A673 (cell line): ENCODE data around the gene ARHGAP12. TPM values are rescaled to one million over a fixed set of nuclear protein-coding genes. Genes with fewer than 3 reads are reported as not detected.

Source experiments
- BruUV-seq: library from RNA; stranded (reverse); fragments of 400-500 nt; replicated peaks from 2 replicates; lab custom pipeline; 2021; lab: Mats Ljungman, UMichigan
- CTCF ChIA-PET: fragments of 300-600 bp; sonication (Branson Sonifier 250); formaldehyde crosslinking; loops from one replicate; lab custom pipeline; 2022; ENCODE audit warnings: antibody characterized with exemption; lab: Charles Lee
- POLR2A ChIA-PET: fragments of 300-600 bp; sonication (Branson Sonifier 250); formaldehyde crosslinking; loops from one replicate; lab custom pipeline; 2022; ENCODE audit warnings: antibody characterized with exemption; ENCODE audit not compliant: low non-redundant PET; lab: Charles Lee
- DNase-seq: peaks from one replicate; pipeline ENCODE4 v3.0.0-alpha.2; 2015; ENCODE audit warnings: low spot score
- H3K27ac ChIP-seq: fragments of 200-600 bp; sonication (generic); 2 replicates; pipeline ENCODE4 v1.5.1; 2016; ENCODE audit warnings: mixed run types, low read depth, mild to moderate bottlenecking, mixed read lengths, antibody characterized with exemption, low read length; ENCODE audit not compliant: poor library complexity, severe bottlenecking
- H3K27me3 ChIP-seq: fragments of 200-600 bp; sonication (generic); replicated peaks from 2 replicates; pipeline ENCODE4 v1.6.1; 2017; ENCODE audit warnings: mixed run types, low read depth, mild to moderate bottlenecking, mixed read lengths, antibody characterized with exemption, low read length; ENCODE audit not compliant: insufficient read depth, poor library complexity
- H3K36me3 ChIP-seq: fragments of 200-600 bp; sonication (generic); 2 replicates; pipeline ENCODE4 v1.6.1; 2016; ENCODE audit warnings: mixed run types, mild to moderate bottlenecking, mixed read lengths, antibody characterized with exemption, low read length; ENCODE audit not compliant: insufficient read depth, poor library complexity, severe bottlenecking
- H3K4me1 ChIP-seq: fragments of 200-600 bp; sonication (generic); 2 replicates; pipeline ENCODE4 v1.6.1; 2017; ENCODE audit warnings: mixed run types, mild to moderate bottlenecking, mixed read lengths, antibody characterized with exemption, low read length; ENCODE audit not compliant: insufficient read depth, poor library complexity, severe bottlenecking
- H3K4me3 ChIP-seq: fragments of 200-600 bp; sonication (generic); 2 replicates; pipeline ENCODE4 v1.5.1; 2016; ENCODE audit warnings: low read depth, mixed run types, mild to moderate bottlenecking, mixed read lengths, low read length; ENCODE audit not compliant: poor library complexity, severe bottlenecking
- H3K9me3 ChIP-seq: fragments of 200-600 bp; sonication (generic); 2 replicates; pipeline ENCODE4 v1.6.1; 2016; ENCODE audit warnings: mixed run types, low read depth, mild to moderate bottlenecking, mixed read lengths, antibody characterized with exemption, low read length; ENCODE audit not compliant: poor library complexity, severe bottlenecking
- CTCF ChIP-seq: fragments of 300-800, 200-600 bp; sonication (generic); conservative IDR thresholded peaks from 2 replicates; pipeline ENCODE4 v1.5.1; 2017; ENCODE audit warnings: low read depth, mild to moderate bottlenecking, antibody characterized with exemption, low read length, moderate library complexity, mixed read lengths
- EZH2 ChIP-seq: fragments of 200-600 bp; sonication (generic); IDR thresholded peaks from 2 replicates; pipeline ENCODE4 v1.6.1; 2017; ENCODE audit warnings: borderline replicate concordance, low read depth, mild to moderate bottlenecking, mixed read lengths, antibody characterized with exemption, low read length; ENCODE audit not compliant: poor library complexity, severe bottlenecking
- intact Hi-C: fragments of 100-400 bp; cut with micrococcal nuclease; formaldehyde crosslinking; loops from one replicate; pipeline ENCODE4 v1.10.0; 2022; ENCODE audit not compliant: unreplicated experiment
- total RNA-seq: library from RNA; stranded (reverse); gene quantifications from 2 replicates; pipeline ENCODE4 v1.2.3, GENCODE V29; 2021

ARHGAP12 gene
- total RNA-seq, 1 experiment from 2014 or later: 30.0 TPM

- Histone ChIP-seq H3K4me1 (peaks cover 11% of the 10 kb centered on the region), H3K27ac (no peak overlapping the region), H3K9me3 (no peaks in the 10 kb centered on the region), H3K36me3 (no peaks in the 10 kb centered on the region), H3K27me3 (no peaks in the 10 kb centered on the region), H3K4me3 (no peak overlapping the region)
- intact Hi-C loops: no loop called here
- ChIA-PET POLR2A (no interaction called here), CTCF (no interaction called here)
- TF ChIP-seq CTCF: no peak
- TF ChIP-seq EZH2: no peak
- BruUV-seq: no TSS peak
- DNase-seq: no peak
Measured at GRCh38 chr10:31952066-31952465, 23.4 kb upstream of the ARHGAP12 start.

GRCh38 chr10:31949266-31949665 lies 20.6 kb upstream of the ARHGAP12 start:
- H3K4me3 ChIP-seq: no peak overlapping the region
- no peaks in the 10 kb centered on the region for H3K9me3 ChIP-seq
- CTCF ChIA-PET: no interaction called here
- POLR2A ChIA-PET: no interaction called here
- no peaks in the 10 kb centered on the region for H3K36me3 ChIP-seq
- H3K27ac ChIP-seq: no peak overlapping the region
- H3K27me3 ChIP-seq: no peaks in the 10 kb centered on the region
- peaks cover 35% of the 10 kb centered on the region for H3K4me1 ChIP-seq
- TF ChIP-seq CTCF (no peak), EZH2 (no peak)
- intact Hi-C loops: loop anchor here (10.0 kb wide), 1 partner anchor 114 kb away; no protein-coding TSS in a partner anchor
- no peak for DNase-seq
- no TSS peak for BruUV-seq

- POLR2A ChIA-PET: no interaction called here
- Histone ChIP-seq H3K27ac (peak overlapping the region; percentile 14), H3K4me1 (peaks cover 38% of the 10 kb centered on the region), H3K27me3 (no peaks in the 10 kb centered on the region), H3K4me3 (no peak overlapping the region), H3K36me3 (no peaks in the 10 kb centered on the region), H3K9me3 (no peaks in the 10 kb centered on the region)
- DNase-seq: no peak
- TF ChIP-seq CTCF (no peak), EZH2 (no peak)
- BruUV-seq: no TSS peak
- CTCF ChIA-PET: no interaction called here
- intact Hi-C loops: loop anchor here (10.0 kb wide), 1 partner anchor 113 kb away; no protein-coding TSS in a partner anchor
Measured at GRCh38 chr10:31948021-31948420, 19.4 kb upstream of the ARHGAP12 start.
